Stimulated activated effector memory CD8-positive, alpha-beta T cell treated with anti-CD3 and anti-CD28 coated beads, Interleukin-12 subunit alpha, Interleukin-12 subunit beta, amount 100 ng/mL, for 72 hours (primary cell): ENCODE results near the gene GNAL.
"Not testable (repeated sequence)": the region's sequence is repeated elsewhere in the genome, so short reads cannot be mapped to it uniquely, and the experiment has no call there.

Experiments used
- ATAC-seq: fragments of 150-1000 bp; cut with Tn5 transposase; 2 replicates; pipeline ENCODE4 v1.10.0; 2021
- DNase-seq, 2 donors: peaks; one replicate each; pipeline ENCODE4 v3.0.0; 2021 to 2022; ENCODE audit warnings: low spot score in 2 of 2
- H3K27ac Mint-ChIP-seq: one replicate; pipeline ENCODE4 v1.8.0; 2022; ENCODE audit warnings: mild to moderate bottlenecking, mixed read lengths
- H3K36me3 Mint-ChIP-seq: one replicate; pipeline ENCODE4 v1.8.0; 2022; ENCODE audit warnings: mild to moderate bottlenecking, mixed read lengths
- H3K4me1 Mint-ChIP-seq: one replicate; pipeline ENCODE4 v1.8.0; 2022; ENCODE audit warnings: mixed read lengths
- H3K4me3 Mint-ChIP-seq: one replicate; pipeline ENCODE4 v1.8.0; 2022; ENCODE audit warnings: mild to moderate bottlenecking, mixed read lengths
- H3K9me3 Mint-ChIP-seq: one replicate; pipeline ENCODE4 v1.8.0; 2022; ENCODE audit warnings: mixed read lengths

Gene GNAL

GRCh38 chr18:11688972-11689668, at the start of gene GNAL:
GNAL (plus strand) TSS chr18:11689264; CDS start chr18:11689564, 300 bp downstream.
- Mint-ChIP-seq H3K27ac (no peak within 1 kb of the TSS), H3K36me3 (no peaks in the 10 kb centered on the region), H3K4me3 (peak within 1 kb of the TSS; percentile 49), H3K9me3 (peaks cover 4% of the 10 kb centered on the region), H3K4me1 (peaks cover 8% of the 10 kb centered on the region)
- peak; percentile 90 for ATAC-seq
- peak; percentile 33 to 74 for DNase-seq

- DNase-seq, ATAC-seq, H3K27ac Mint-ChIP-seq, H3K4me3 Mint-ChIP-seq, H3K9me3 Mint-ChIP-seq, H3K36me3 Mint-ChIP-seq, H3K4me1 Mint-ChIP-seq: not testable (repeated sequence)
Measured at GRCh38 chr18:11647310-11647709, 41.8 kb upstream of the GNAL start.

- not testable (repeated sequence) for H3K36me3 Mint-ChIP-seq, H3K27ac Mint-ChIP-seq, H3K9me3 Mint-ChIP-seq, DNase-seq, H3K4me1 Mint-ChIP-seq, H3K4me3 Mint-ChIP-seq, ATAC-seq
Measured at GRCh38 chr18:11647804-11648203, 41.3 kb upstream of the GNAL start.

GRCh38 chr18:11649839-11650238, 39.2 kb upstream of the GNAL start:
- DNase-seq (no peak), ATAC-seq (no peak)
- Mint-ChIP-seq H3K4me1 (peaks cover 5% of the 10 kb centered on the region), H3K4me3 (no peak overlapping the region), H3K9me3 (peaks cover 2% of the 10 kb centered on the region), H3K27ac (no peak overlapping the region), H3K36me3 (no peaks in the 10 kb centered on the region)

- Mint-ChIP-seq H3K27ac (no peak overlapping the region), H3K4me1 (peaks cover 13% of the 10 kb centered on the region), H3K4me3 (no peak overlapping the region), H3K36me3 (no peaks in the 10 kb centered on the region), H3K9me3 (peaks cover 2% of the 10 kb centered on the region)
- DNase-seq (no peak), ATAC-seq (no peak)
Measured at GRCh38 chr18:11651899-11652298, 37.2 kb upstream of the GNAL start.

- H3K36me3 Mint-ChIP-seq, result no peaks in the 10 kb centered on the region
- ATAC-seq (peak; percentile 34), DNase-seq (no peak)
- no peak overlapping the region for H3K27ac Mint-ChIP-seq
- no peaks in the 10 kb centered on the region for H3K9me3 Mint-ChIP-seq
- peaks cover 13% of the 10 kb centered on the region for H3K4me1 Mint-ChIP-seq
- H3K4me3 Mint-ChIP-seq, result no peak overlapping the region
Measured at GRCh38 chr18:11653521-11653920, 35.5 kb upstream of the GNAL start.

- no peaks in the 10 kb centered on the region for H3K9me3 Mint-ChIP-seq
- DNase-seq (peak; percentile 25 to 68), ATAC-seq (peak; percentile 44)
- H3K36me3 Mint-ChIP-seq, result no peaks in the 10 kb centered on the region
- H3K27ac Mint-ChIP-seq, result no peak overlapping the region
- H3K4me1 Mint-ChIP-seq, result peaks cover 13% of the 10 kb centered on the region
- H3K4me3 Mint-ChIP-seq, result no peak overlapping the region
Measured at GRCh38 chr18:11654736-11655605, 34.1 kb upstream of the GNAL start.

- H3K9me3 Mint-ChIP-seq, result no peaks in the 10 kb centered on the region
Measured at GRCh38 chr18:11655606-11655932, 33.5 kb upstream of the GNAL start.

GRCh38 chr18:11657152-11657551, 31.9 kb upstream of the GNAL start:
- DNase-seq (peak in 1 of 2 donors; percentile 41), ATAC-seq (no peak)
- Mint-ChIP-seq H3K36me3 (no peaks in the 10 kb centered on the region), H3K4me1 (peaks cover 13% of the 10 kb centered on the region), H3K9me3 (no peaks in the 10 kb centered on the region), H3K4me3 (no peak overlapping the region), H3K27ac (no peak overlapping the region)

More at GRCh38 chr18:11655606-11655932, 33.5 kb upstream of the GNAL start:
- Mint-ChIP-seq H3K36me3 (no peaks in the 10 kb centered on the region), H3K4me3 (no peak overlapping the region), H3K27ac (no peak overlapping the region), H3K4me1 (peaks cover 13% of the 10 kb centered on the region)
- DNase-seq, result no peak
- no peak for ATAC-seq

- Mint-ChIP-seq H3K36me3 (no peaks in the 10 kb centered on the region), H3K27ac (no peak overlapping the region), H3K9me3 (no peaks in the 10 kb centered on the region), H3K4me1 (peaks cover 13% of the 10 kb centered on the region), H3K4me3 (no peak overlapping the region)
- ATAC-seq, result no peak
- DNase-seq, result no peak
Measured at GRCh38 chr18:11657554-11657953, 31.5 kb upstream of the GNAL start.

GRCh38 chr18:11658019-11658418, 31.0 kb upstream of the GNAL start:
- DNase-seq, result peak in 1 of 2 donors; percentile 23
- no peak for ATAC-seq
- Mint-ChIP-seq H3K4me1 (peaks cover 13% of the 10 kb centered on the region), H3K9me3 (no peaks in the 10 kb centered on the region), H3K27ac (no peak overlapping the region), H3K36me3 (no peaks in the 10 kb centered on the region), H3K4me3 (no peak overlapping the region)

- Mint-ChIP-seq H3K4me1 (peaks cover 13% of the 10 kb centered on the region), H3K36me3 (no peaks in the 10 kb centered on the region), H3K4me3 (no peak overlapping the region), H3K9me3 (no peaks in the 10 kb centered on the region), H3K27ac (no peak overlapping the region)
- peak in 1 of 2 donors; percentile 22 for DNase-seq
- no peak for ATAC-seq
Measured at GRCh38 chr18:11658989-11659388, 30.1 kb upstream of the GNAL start.

- Mint-ChIP-seq H3K27ac (no peak overlapping the region), H3K9me3 (no peaks in the 10 kb centered on the region), H3K36me3 (no peaks in the 10 kb centered on the region), H3K4me1 (peaks cover under 1% of the 10 kb centered on the region), H3K4me3 (no peak overlapping the region)
- DNase-seq (peak in 1 of 2 donors; percentile 8), ATAC-seq (no peak)
Measured at GRCh38 chr18:11660691-11661090, 28.4 kb upstream of the GNAL start.

GRCh38 chr18:11661430-11661829, 27.6 kb upstream of the GNAL start:
- Mint-ChIP-seq H3K27ac (no peak overlapping the region), H3K9me3 (no peaks in the 10 kb centered on the region), H3K4me1 (no peaks in the 10 kb centered on the region), H3K4me3 (no peak overlapping the region), H3K36me3 (no peaks in the 10 kb centered on the region)
- DNase-seq (peak in 1 of 2 donors; percentile 25), ATAC-seq (no peak)

GRCh38 chr18:11663439-11664029, 25.5 kb upstream of the GNAL start:
- no peaks in the 10 kb centered on the region for H3K36me3 Mint-ChIP-seq
- no peaks in the 10 kb centered on the region for H3K4me1 Mint-ChIP-seq
- ATAC-seq, result no peak
- DNase-seq, result peak in 1 of 2 donors; percentile 25
- no peaks in the 10 kb centered on the region for H3K9me3 Mint-ChIP-seq
- H3K4me3 Mint-ChIP-seq, result no peak overlapping the region
- H3K27ac Mint-ChIP-seq, result no peak overlapping the region
